Liver (tissue), 9 donors: ENCODE results near the gene C14orf132. TPM values are rescaled to one million over a fixed set of nuclear protein-coding genes. Genes with fewer than 3 reads are reported as not detected.

ENCODE experiments used
- DNase-seq: peaks from one replicate; pipeline ENCODE4 v3.0.0-alpha.2; 2017; ENCODE audit warnings: low spot score
- H3K27ac ChIP-seq, 2 donors: one replicate each; pipeline ENCODE4 v1.7.0; 2013; ENCODE audit warnings: inconsistent platforms in 2 of 2, low read length in 2 of 2, control low read depth in 1 of 2, low read depth in 1 of 2, mild to moderate bottlenecking in 1 of 2
- H3K27me3 ChIP-seq, 4 donors: one replicate each; pipeline versions ENCODE4 v1.6.1 to v1.7.0; 2013; ENCODE audit warnings: low read length in 3 of 4, inconsistent platforms in 1 of 4, mild to moderate bottlenecking in 1 of 4, moderate library complexity in 1 of 4; ENCODE audit not compliant: control insufficient read depth in 4 of 4, insufficient read depth in 4 of 4
- H3K36me3 ChIP-seq, 4 donors: one replicate each; pipeline versions ENCODE4 v1.6.1 to v1.7.0; 2013; ENCODE audit warnings: low read length in 3 of 4, mild to moderate bottlenecking in 3 of 4, low read depth in 1 of 4, moderate library complexity in 1 of 4; ENCODE audit not compliant: control insufficient read depth in 4 of 4, insufficient read depth in 3 of 4
- H3K4me1 ChIP-seq, 4 donors: one replicate each; pipeline versions ENCODE4 v1.6.1 to v1.7.0; 2013; ENCODE audit warnings: low read length in 3 of 4, mild to moderate bottlenecking in 3 of 4, moderate library complexity in 1 of 4; ENCODE audit not compliant: control insufficient read depth in 4 of 4, insufficient read depth in 4 of 4
- H3K4me3 ChIP-seq, 3 donors: one replicate each; pipeline versions ENCODE4 v1.6.1 to v1.7.0; 2013; ENCODE audit warnings: low read length in 3 of 3, control low read depth in 1 of 3, low read depth in 1 of 3, mild to moderate bottlenecking in 1 of 3
- H3K9ac ChIP-seq, 2 donors: one replicate each; pipeline ENCODE4 v1.7.0; 2013; ENCODE audit warnings: low read length in 2 of 2, mild to moderate bottlenecking in 2 of 2, moderate library complexity in 2 of 2, control low read depth in 1 of 2, low read depth in 1 of 2
- H3K9me3 ChIP-seq, 4 donors: one replicate each; pipeline versions ENCODE4 v1.6.1 to v1.7.0; 2013; ENCODE audit warnings: low read length in 3 of 4; ENCODE audit not compliant: control insufficient read depth in 4 of 4
- CTCF ChIP-seq: fragments of 150-350 bp; IDR thresholded peaks from 2 replicates; pipeline ENCODE4 v1.5.1; 2017; ENCODE audit warnings: improper control_type of control experiment, low read depth, low read length; ENCODE audit not compliant: missing input control
- EGR1 ChIP-seq, 2 donors: IDR thresholded peaks; 2 replicates each; pipeline ENCODE4 v1.6.1; 2016 to 2018; ENCODE audit warnings: antibody characterized with exemption in 2 of 2, low read depth in 2 of 2
- FOXA2 ChIP-seq: IDR thresholded peaks from 2 replicates; pipeline ENCODE4 v1.6.1; 2016; ENCODE audit warnings: antibody characterized with exemption
- GABPA ChIP-seq, 2 donors: IDR thresholded peaks in 1 of 2; conservative IDR thresholded peaks in 1 of 2; 2 replicates each; pipeline ENCODE4 v1.6.1; 2016; ENCODE audit warnings: antibody characterized with exemption in 2 of 2, mild to moderate bottlenecking in 1 of 2, moderate library complexity in 1 of 2
- HNF4A ChIP-seq, 2 donors: conservative IDR thresholded peaks; 2 replicates each; pipeline ENCODE4 v1.6.1; 2016; ENCODE audit warnings: antibody characterized with exemption in 2 of 2, mild to moderate bottlenecking in 2 of 2
- HNF4G ChIP-seq: IDR thresholded peaks from 2 replicates; pipeline ENCODE4 v1.6.1; 2016; ENCODE audit warnings: antibody characterized with exemption
- JUND ChIP-seq, 2 donors: IDR thresholded peaks; 2 replicates each; pipeline ENCODE4 v1.6.1; 2016; ENCODE audit warnings: antibody characterized with exemption in 2 of 2
- MAX ChIP-seq: IDR thresholded peaks from 2 replicates; pipeline ENCODE4 v1.6.1; 2016; ENCODE audit warnings: antibody characterized with exemption
- NR2F2 ChIP-seq: IDR thresholded peaks from 2 replicates; pipeline ENCODE4 v1.6.1; 2016; ENCODE audit warnings: antibody characterized with exemption
- REST ChIP-seq: IDR thresholded peaks from 2 replicates; pipeline ENCODE4 v1.6.1; 2016; ENCODE audit warnings: antibody characterized with exemption, mild to moderate bottlenecking
- SP1 ChIP-seq: IDR thresholded peaks from 2 replicates; pipeline ENCODE4 v1.6.1; 2018; ENCODE audit warnings: antibody characterized with exemption, mild to moderate bottlenecking
- TAF1 ChIP-seq: conservative IDR thresholded peaks from 2 replicates; pipeline ENCODE4 v1.6.1; 2016; ENCODE audit warnings: antibody characterized with exemption, mild to moderate bottlenecking
- YY1 ChIP-seq: IDR thresholded peaks from 2 replicates; pipeline ENCODE4 v1.6.1; 2016; ENCODE audit warnings: antibody characterized with exemption, mild to moderate bottlenecking
- ZBTB33 ChIP-seq: IDR thresholded peaks from 2 replicates; pipeline ENCODE4 v1.6.1; 2016; ENCODE audit warnings: antibody characterized with exemption
- WGBS: extraction: QIAGEN DNeasy Blood & Tissue Kit; methylation state at CpG from one replicate; pipeline ENCODE4 v1.1.7; 2013; 5-methylcytosine and 5-hydroxymethylcytosine counted together
- polyA plus RNA-seq, 2 donors: library from polyadenylated mRNA; stranded (reverse) in 1 of 2; unstranded in 1 of 2; fragments of 200-250 nt in 1 of 2; fragments of >200 nt in 1 of 2; fragmentation: Nextera tagmentation in 1 of 2; extraction: Ambion mirVana in 1 of 2; gene quantifications; one replicate each; pipeline versions ENCODE4 v1.2.1 to v1.2.3, GENCODE V29; 2013 to 2015
- total RNA-seq, 2 donors: library from RNA; depleted of rRNA; stranded (reverse); fragments of >200 nt; gene quantifications; one replicate each; pipeline ENCODE4 v1.2.3, GENCODE V29; 2014
- donor health status: healthy.
- donor health status: healthy.
- donor health status: healthy.
- donor health status: healthy.
- donor health status: healthy.

C14orf132 gene
- total and polyA plus RNA-seq, 4 donors: 1.8 to 3.0 (median 2.1) TPM

GRCh38 chr14:96102081-96102856 is 63.1 kb downstream of the C14orf132 start:
- H3K9ac ChIP-seq: no peak overlapping the region
- H3K27me3 ChIP-seq: no peaks in the 10 kb centered on the region
- no peak for DNase-seq
- peaks cover 15 to 54% (median 40%) of the 10 kb centered on the region in 4 donors for H3K4me1 ChIP-seq
- no peaks in the 10 kb centered on the region for H3K9me3 ChIP-seq
- H3K36me3 ChIP-seq: no peaks in the 10 kb centered on the region
- no peak overlapping the region for H3K27ac ChIP-seq
- TF ChIP-seq ZBTB33 (no peak), TAF1 (no peak), GABPA (IDR thresholded peaks at IDR 0.05 in 1 of 2, conservative IDR thresholded peaks at IDR 0.05 in 1 of 2) (no peak), JUND (IDR thresholded peaks at IDR 0.05) (no peak)
- H3K4me3 ChIP-seq: no peak overlapping the region
- WGBS: 87% methylated on average over 3 of the region's 3 CpGs

GRCh38 chr14:96103075-96103474 is 63.9 kb downstream of the C14orf132 start:
- Histone ChIP-seq H3K4me1 (peaks cover 14 to 46% (median 33%) of the 10 kb centered on the region in 4 donors), H3K27me3 (no peaks in the 10 kb centered on the region), H3K27ac (no peak overlapping the region), H3K4me3 (no peak overlapping the region), H3K36me3 (no peaks in the 10 kb centered on the region), H3K9me3 (no peaks in the 10 kb centered on the region), H3K9ac (no peak overlapping the region)
- 80% methylated on average over 2 of the region's 2 CpGs for WGBS
- no peak for DNase-seq
- TF ChIP-seq GABPA (IDR thresholded peaks at IDR 0.05 in 1 of 2, conservative IDR thresholded peaks at IDR 0.05 in 1 of 2) (no peak), CTCF (no peak), HNF4A (conservative IDR thresholded peaks at IDR 0.05) (no peak), SP1 (no peak), TAF1 (no peak), MAX (no peak), HNF4G (no peak), YY1 (no peak), FOXA2 (no peak), NR2F2 (no peak), EGR1 (IDR thresholded peaks at IDR 0.05; ENCODE audit: low read depth in 2 of 2) (no peak), ZBTB33 (no peak), REST (no peak)
